ENCODE results near the gene C5. TPM values are rescaled to one million over a fixed set of nuclear protein-coding genes. Genes with fewer than 3 reads are reported as not detected.
"Not testable (repeated sequence)": the region's sequence is repeated elsewhere in the genome, so short reads cannot be mapped to it uniquely, and the experiment has no call there.

C5 gene
- total RNA-seq, 1 donor from 2014 or later = 37.8 TPM

DNA sequence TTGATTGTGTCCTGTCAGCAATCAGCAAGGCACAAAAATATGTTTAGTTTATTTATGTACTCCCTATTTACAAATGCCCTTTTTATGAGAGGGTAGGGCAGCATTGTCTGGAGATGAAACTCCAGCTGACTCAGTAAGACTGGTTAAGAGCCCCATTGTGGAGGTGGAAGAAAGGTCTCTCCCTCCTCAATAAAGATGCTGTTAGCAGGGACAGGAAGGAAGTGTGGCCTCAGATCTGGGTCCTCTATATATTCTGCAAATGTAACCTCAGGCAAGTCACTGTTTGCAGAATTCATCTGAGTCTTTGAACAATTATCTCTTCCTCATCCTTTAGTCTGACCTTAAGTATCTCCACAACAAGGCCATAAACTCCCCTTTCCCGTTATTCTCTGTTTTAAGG, 75.2 kb downstream of the C5 start:
- DNase-seq (no peak), ATAC-seq (no peak)
- Histone ChIP-seq H3K27ac (no peak overlapping the region), H3K9me3 (no peaks in the 10 kb centered on the region), H3K36me3 (no peaks in the 10 kb centered on the region), H3K4me1 (no peaks in the 10 kb centered on the region), H3K27me3 (no peaks in the 10 kb centered on the region), H3K4me3 (no peak overlapping the region)
- intact Hi-C loops (cut with DNase I) = no loop called here
- TF ChIP-seq, protein P1, sequence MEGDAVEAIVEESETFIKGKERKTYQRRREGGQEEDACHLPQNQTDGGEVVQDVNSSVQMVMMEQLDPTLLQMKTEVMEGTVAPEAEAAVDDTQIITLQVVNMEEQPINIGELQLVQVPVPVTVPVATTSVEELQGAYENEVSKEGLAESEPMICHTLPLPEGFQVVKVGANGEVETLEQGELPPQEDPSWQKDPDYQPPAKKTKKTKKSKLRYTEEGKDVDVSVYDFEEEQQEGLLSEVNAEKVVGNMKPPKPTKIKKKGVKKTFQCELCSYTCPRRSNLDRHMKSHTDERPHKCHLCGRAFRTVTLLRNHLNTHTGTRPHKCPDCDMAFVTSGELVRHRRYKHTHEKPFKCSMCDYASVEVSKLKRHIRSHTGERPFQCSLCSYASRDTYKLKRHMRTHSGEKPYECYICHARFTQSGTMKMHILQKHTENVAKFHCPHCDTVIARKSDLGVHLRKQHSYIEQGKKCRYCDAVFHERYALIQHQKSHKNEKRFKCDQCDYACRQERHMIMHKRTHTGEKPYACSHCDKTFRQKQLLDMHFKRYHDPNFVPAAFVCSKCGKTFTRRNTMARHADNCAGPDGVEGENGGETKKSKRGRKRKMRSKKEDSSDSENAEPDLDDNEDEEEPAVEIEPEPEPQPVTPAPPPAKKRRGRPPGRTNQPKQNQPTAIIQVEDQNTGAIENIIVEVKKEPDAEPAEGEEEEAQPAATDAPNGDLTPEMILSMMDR (IDR thresholded peaks at IDR 0.05) = no peak

DNA sequence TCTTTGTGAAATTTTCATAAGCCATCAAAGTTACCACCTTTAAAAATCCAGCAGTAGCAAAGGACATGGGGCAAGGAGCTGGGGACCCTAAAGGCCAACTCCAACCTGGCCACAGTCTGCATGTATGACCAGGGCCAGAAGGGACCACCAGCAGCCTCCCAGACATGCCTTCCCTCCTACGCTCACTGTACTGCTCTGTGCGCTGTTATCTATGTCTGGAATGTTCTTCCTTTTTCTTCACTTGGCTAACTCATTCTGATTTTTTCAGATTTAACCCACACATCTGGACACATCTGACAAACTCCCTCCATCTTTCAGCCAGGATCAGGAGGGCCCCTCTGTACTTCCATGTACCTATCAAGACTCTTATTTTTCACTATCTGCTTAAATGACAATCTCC, 75.9 kb downstream of the C5 start:
- intact Hi-C loops (cut with DNase I) = no loop called here
- Histone ChIP-seq H3K4me3 (no peak overlapping the region), H3K9me3 (no peaks in the 10 kb centered on the region), H3K36me3 (no peaks in the 10 kb centered on the region), H3K27ac (no peak overlapping the region), H3K4me1 (no peaks in the 10 kb centered on the region), H3K27me3 (no peaks in the 10 kb centered on the region)
- TF ChIP-seq, protein P1 (IDR thresholded peaks at IDR 0.05) = no peak
- no peak for ATAC-seq
- no peak for DNase-seq

DNA sequence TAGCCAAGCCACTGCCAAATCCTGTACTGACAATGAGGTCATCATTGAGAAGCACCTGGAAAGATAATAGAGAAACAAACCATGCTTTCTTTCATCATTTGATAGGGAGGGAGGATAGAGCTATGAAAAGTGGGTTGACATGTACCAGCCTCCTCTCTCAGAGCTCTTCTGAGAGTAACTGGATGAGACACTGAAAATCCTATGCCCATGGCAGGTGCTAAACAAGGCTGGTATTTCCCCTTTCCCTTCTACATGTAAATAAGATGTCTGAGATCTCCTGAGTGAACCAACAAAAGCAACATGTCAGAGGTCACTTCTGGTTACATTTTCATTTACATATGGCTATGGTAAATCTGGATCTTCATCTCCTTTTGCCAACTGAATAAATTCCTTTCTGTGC, 78.1 kb downstream of the C5 start:
- H3K9me3 ChIP-seq = no peaks in the 10 kb centered on the region
- H3K27me3 ChIP-seq = no peaks in the 10 kb centered on the region
- TF ChIP-seq, protein P1 (IDR thresholded peaks at IDR 0.05) = no peak
- intact Hi-C loops (cut with DNase I) = no loop called here
- H3K4me3 ChIP-seq = no peak overlapping the region
- no peak for DNase-seq
- no peaks in the 10 kb centered on the region for H3K36me3 ChIP-seq
- ATAC-seq = no peak
- H3K27ac ChIP-seq = no peak overlapping the region
- no peaks in the 10 kb centered on the region for H3K4me1 ChIP-seq

DNA sequence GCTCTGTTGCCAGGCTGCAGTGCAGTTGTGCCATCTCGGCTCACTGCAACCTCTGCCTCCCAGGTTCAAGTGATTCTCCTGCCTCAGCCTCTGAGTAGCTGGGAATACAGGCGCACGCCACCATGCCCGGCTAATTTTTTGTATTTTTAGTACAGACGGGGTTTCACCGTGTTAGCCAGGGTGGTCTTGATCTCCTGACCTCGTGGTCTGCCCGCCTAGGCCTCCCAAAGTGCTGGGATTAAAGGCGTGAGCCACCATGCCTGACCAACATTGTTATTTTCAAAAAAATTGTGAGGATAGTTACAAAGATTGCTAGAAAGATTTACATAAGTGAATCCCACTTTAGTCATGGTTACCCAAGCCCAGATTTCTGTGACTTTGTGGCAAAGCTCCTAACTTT, 78.6 kb downstream of the C5 start:
- DNase-seq; H3K4me1 ChIP-seq; H3K4me3 ChIP-seq; H3K27ac ChIP-seq; ATAC-seq; intact Hi-C loops (cut with DNase I); H3K36me3 ChIP-seq; H3K9me3 ChIP-seq; H3K27me3 ChIP-seq: not testable (repeated sequence)

DNA sequence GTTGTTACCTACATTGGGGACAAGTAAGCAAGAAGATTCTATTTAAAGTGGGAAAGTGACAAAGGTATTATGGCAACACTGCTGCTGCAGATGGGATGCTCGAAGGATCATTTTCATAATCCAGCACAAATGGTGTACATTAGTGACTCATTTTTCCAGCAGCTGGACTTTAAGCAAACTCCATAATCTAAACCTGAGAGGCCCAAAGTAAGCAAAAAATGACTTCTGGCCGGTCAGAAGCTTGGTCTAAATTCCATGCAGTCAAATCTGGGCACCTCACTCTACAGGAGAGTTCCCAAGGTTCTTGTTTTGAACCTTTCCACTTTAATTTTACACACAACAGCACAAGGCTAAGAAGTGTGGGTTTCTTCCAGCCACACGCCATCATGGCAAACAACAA, 79.8 kb downstream of the C5 start:
- no peak overlapping the region for H3K27ac ChIP-seq
- H3K36me3 ChIP-seq = no peaks in the 10 kb centered on the region
- H3K4me3 ChIP-seq = no peak overlapping the region
- intact Hi-C loops (cut with DNase I) = no loop called here
- no peak for ATAC-seq
- H3K4me1 ChIP-seq = no peaks in the 10 kb centered on the region
- TF ChIP-seq, protein P1 (IDR thresholded peaks at IDR 0.05) = no peak
- H3K9me3 ChIP-seq = no peaks in the 10 kb centered on the region
- H3K27me3 ChIP-seq = no peaks in the 10 kb centered on the region
- DNase-seq = no peak

DNA sequence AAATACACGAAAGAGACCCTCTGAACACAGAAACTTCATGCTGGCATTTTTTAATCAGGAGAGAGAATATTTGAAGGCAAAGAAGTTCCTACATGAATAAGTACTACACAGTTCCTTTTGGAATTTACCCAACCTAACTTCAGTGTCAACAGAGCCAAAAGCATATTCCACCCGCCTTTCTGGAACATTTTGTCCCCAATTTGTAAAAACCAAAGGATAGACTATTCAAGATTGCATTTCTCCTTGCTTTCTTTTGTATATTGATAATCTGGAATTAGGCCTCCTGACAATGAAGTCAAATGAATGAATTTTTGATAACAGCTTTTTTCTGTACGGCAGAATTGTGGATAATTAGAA, 84.1 kb downstream of the C5 start:
- intact Hi-C loops (cut with DNase I) = no loop called here
- no peaks in the 10 kb centered on the region for H3K4me1 ChIP-seq
- DNase-seq (no peak), ATAC-seq (no peak)
- no peak overlapping the region for H3K4me3 ChIP-seq
- H3K27ac ChIP-seq = peak overlapping the region; percentile 14
- TF ChIP-seq, protein P1 (IDR thresholded peaks at IDR 0.05) = no peak
- H3K9me3 ChIP-seq = no peaks in the 10 kb centered on the region
- peaks cover 10% of the 10 kb centered on the region for H3K36me3 ChIP-seq
- H3K27me3 ChIP-seq = no peaks in the 10 kb centered on the region

Data from upper lobe of right lung (tissue), 1 donor.